ENCODE measurements around the gene DTNB. TPM values are rescaled to one million over a fixed set of nuclear protein-coding genes. Genes with fewer than 3 reads are reported as not detected.

DTNB gene
- total and polyA plus RNA-seq, 2 donors (not counting 3 experiments of a cell fraction or from before 2014, with no cell fraction given) = 11.5 to 17.0 TPM

DNA sequence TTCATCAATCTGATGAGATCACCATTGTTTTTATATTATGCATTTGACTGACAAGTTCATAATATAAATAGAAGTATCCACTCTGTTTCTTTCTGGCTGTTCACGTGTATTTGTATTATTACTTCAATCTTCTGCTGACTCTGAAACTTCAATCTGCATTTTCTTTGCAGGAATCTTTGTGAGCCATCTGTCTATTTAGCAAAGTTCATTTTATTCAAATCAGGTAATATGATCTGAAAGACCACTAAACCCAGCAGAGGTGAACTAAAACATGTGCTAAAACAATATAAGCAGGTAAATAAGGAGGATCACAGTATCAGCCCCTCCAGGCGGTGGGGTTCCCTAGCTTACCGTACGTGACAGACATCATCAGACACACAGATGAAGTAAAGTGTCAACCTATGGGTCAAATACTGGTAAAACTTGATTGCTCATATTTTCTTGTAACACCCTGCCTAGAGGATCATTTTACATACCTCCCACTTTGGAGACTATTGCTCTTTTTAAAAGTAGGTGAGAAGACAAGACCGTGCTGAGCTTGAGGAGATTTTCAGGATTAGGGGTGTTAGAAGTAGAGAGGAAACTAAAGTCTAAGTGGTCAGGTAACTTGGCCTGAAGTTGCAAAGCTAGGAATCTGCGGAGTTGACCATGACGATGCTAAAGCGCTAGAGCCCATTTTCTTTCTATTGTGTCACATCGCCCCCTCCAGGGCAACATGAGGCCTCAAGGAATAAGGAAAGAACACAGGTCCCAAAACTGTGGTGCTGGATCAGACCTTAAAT, 9.0 kb downstream of the DTNB start:
- H3K9ac ChIP-seq (replicated peaks; ENCODE audit: extremely low read depth, insufficient read depth, low read length) = no peak overlapping the region
- H3K79me2 ChIP-seq (ENCODE audit: control insufficient read depth, insufficient read depth, low read length) = no peaks in the 10 kb centered on the region
- no peaks in the 10 kb centered on the region for H3K36me3 ChIP-seq (ENCODE audit: control insufficient read depth in 2 of 2, extremely low read depth in 1 of 2, insufficient read depth in 2 of 2, low read length in 2 of 2)
- H2AFZ ChIP-seq (ENCODE audit: low read depth, low read length) = peak overlapping the region; percentile 45
- no peak overlapping the region for H3K4me3 ChIP-seq (replicated peaks in 1 of 3; ENCODE audit: insufficient read depth in 1 of 3, low read depth in 1 of 3, low read length in 3 of 3)
- BruUV-seq (replicated peaks) = no TSS peak
- DNase-seq (ENCODE audit: low read depth, low spot score) (peak; percentile 83), FAIRE-seq (peak; percentile 78)
- ChIA-PET CTCF (interaction anchor here (0.5 to 8.1 kb wide), 55 partner anchors 8 to 468 kb away, joined by 3 to 561 read pairs (median 4); partner anchors contain the start of gene DTNB), POLR2A (no interaction called here)
- no peaks in the 10 kb centered on the region for H4K20me1 ChIP-seq (replicated peaks; ENCODE audit: control insufficient read depth, extremely low read depth, insufficient read depth, low read length)
- H3K4me2 ChIP-seq (ENCODE audit: insufficient read depth, low read length) = peak overlapping the region; percentile 26
- H3K27ac ChIP-seq (ENCODE audit: insufficient read depth, low read depth, low read length) = no peak overlapping the region
- peaks cover 4% of the 10 kb centered on the region for H3K4me1 ChIP-seq (ENCODE audit: control insufficient read depth, extremely low read depth, insufficient read depth, low read length)
- dilution Hi-C loops (cut with MboI; ENCODE audit: extremely low pct_ligation_motif_present, low sequenced_read_pairs) (no loop called here), intact Hi-C loops (cut with micrococcal nuclease) (loop anchor here (1.0 to 5.0 kb wide), 3 partner anchors 57 to 287 kb away; no protein-coding TSS in a partner anchor)
- H3K9me3 ChIP-seq (replicated peaks; ENCODE audit: control insufficient read depth, insufficient read depth, low read length) = no peaks in the 10 kb centered on the region
- H3K9me1 ChIP-seq (replicated peaks; ENCODE audit: control insufficient read depth, extremely low read depth, insufficient read depth, low read length) = no peaks in the 10 kb centered on the region
- no peaks in the 10 kb centered on the region for H3K27me3 ChIP-seq (ENCODE audit: control insufficient read depth in 2 of 2, insufficient read depth in 2 of 2, low read length in 2 of 2)
- no peak for TF ChIP-seq FOS (IDR thresholded peaks at IDR 0.05; ENCODE audit: borderline replicate concordance, insufficient read depth, low read length)
- TF ChIP-seq, protein P1, sequence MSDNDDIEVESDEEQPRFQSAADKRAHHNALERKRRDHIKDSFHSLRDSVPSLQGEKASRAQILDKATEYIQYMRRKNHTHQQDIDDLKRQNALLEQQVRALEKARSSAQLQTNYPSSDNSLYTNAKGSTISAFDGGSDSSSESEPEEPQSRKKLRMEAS (IDR thresholded peaks at IDR 0.05; ENCODE audit: insufficient read depth, insufficient read length) = no peak
- no peak for TF ChIP-seq JUN (IDR thresholded peaks at IDR 0.05; ENCODE audit: borderline replicate concordance, insufficient read depth, insufficient read length, low read depth)
- peak; percentile 77 to 79 for TF ChIP-seq CTCF (IDR thresholded peaks at IDR 0.05; ENCODE audit: extremely low read depth in 1 of 2, insufficient read depth in 1 of 2, low read depth in 1 of 2, low read length in 2 of 2)
- no peak for TF ChIP-seq GATA2 (IDR thresholded peaks at IDR 0.05; ENCODE audit: insufficient read depth, insufficient read length, low read depth, low read length)
- no peak for TF ChIP-seq POLR2AphosphoS5 (IDR thresholded peaks at IDR 0.05; ENCODE audit: insufficient read depth, low read depth, low read length)
